KBM-7 (cell line): ENCODE data around the gene GGA3.
"Not testable (repeated sequence)": the region's sequence is repeated elsewhere in the genome, so short reads cannot be mapped to it uniquely, and the experiment has no call there.

ENCODE experiments used
- DNase-seq: peaks from one replicate; pipeline ENCODE4 v3.0.0-alpha.2; 2015
- in situ Hi-C: fragments of 300-500 bp; cut with MboI; formaldehyde crosslinking; loops from 2 replicates; pipeline ENCODE4 v1.14.3; 2020; ENCODE audit warnings: low sequenced_read_pairs, low pct_unique_long_range_greater_than_20kb, mixed read lengths

The GGA3 gene

GRCh38 chr17:75255954-75256698, 5.3 kb downstream of the GGA3 start:
- DNase-seq, in situ Hi-C loops: not testable (repeated sequence)

- in situ Hi-C loops, result no loop called here
- no peak for DNase-seq
Measured at GRCh38 chr17:75252039-75252816, 9.2 kb downstream of the GGA3 start.

- no peak for DNase-seq
- in situ Hi-C loops, result no loop called here
Measured at GRCh38 chr17:75250009-75250471, 11.4 kb downstream of the GGA3 start.

GRCh38 chr17:75249564-75249963, 11.8 kb downstream of the GGA3 start:
- DNase-seq, result no peak
- in situ Hi-C loops, result no loop called here

GRCh38 chr17:75246404-75246803, 15.0 kb downstream of the GGA3 start:
- DNase-seq, result no peak
- in situ Hi-C loops, result no loop called here

GRCh38 chr17:75245011-75245410, 16.4 kb downstream of the GGA3 start:
- DNase-seq, result no peak
- in situ Hi-C loops, result no loop called here

- in situ Hi-C loops, result no loop called here
- no peak for DNase-seq
Measured at GRCh38 chr17:75244133-75244866, 17.1 kb downstream of the GGA3 start.

GRCh38 chr17:75242461-75243042, 18.9 kb downstream of the GGA3 start:
- in situ Hi-C loops, result no loop called here
- no peak for DNase-seq

GRCh38 chr17:75241996-75242460, 19.4 kb downstream of the GGA3 start:
- in situ Hi-C loops, result no loop called here

GRCh38 chr17:75241502-75241901, 19.9 kb downstream of the GGA3 start:
- DNase-seq, result no peak
- in situ Hi-C loops, result no loop called here

More at GRCh38 chr17:75241996-75242460, 19.4 kb downstream of the GGA3 start:
- DNase-seq, result no peak

GRCh38 chr17:75241143-75241430, 20.3 kb downstream of the GGA3 start:
- in situ Hi-C loops, result no loop called here
- DNase-seq, result no peak

- DNase-seq, result peak; percentile 73
- in situ Hi-C loops, result no loop called here
Measured at GRCh38 chr17:75240394-75241142, 20.8 kb downstream of the GGA3 start.

GRCh38 chr17:75239778-75240393, 21.5 kb downstream of the GGA3 start:
- in situ Hi-C loops, result no loop called here
- DNase-seq, result no peak

- in situ Hi-C loops, result no loop called here
- DNase-seq, result no peak
Measured at GRCh38 chr17:75239214-75239613, 22.2 kb downstream of the GGA3 start.

- peak; percentile 63 for DNase-seq
- in situ Hi-C loops, result no loop called here
Measured at GRCh38 chr17:75238684-75239191, 22.7 kb downstream of the GGA3 start.

- DNase-seq, result no peak
- in situ Hi-C loops, result no loop called here
Measured at GRCh38 chr17:75238020-75238580, 23.3 kb downstream of the GGA3 start.

GRCh38 chr17:75237100-75238014, 24.0 kb downstream of the GGA3 start:
- DNase-seq, result no peak
- in situ Hi-C loops, result no loop called here
